GM12892 (cell line): ENCODE data around the gene ABAT.

Source experiments
- POLR2A ChIP-seq: IDR thresholded peaks from 2 replicates; pipeline ENCODE4 v1.6.1; 2011; ENCODE audit warnings: low read depth, low read length, control low read depth
- POLR2AphosphoS5 ChIP-seq: IDR thresholded peaks from 2 replicates; pipeline ENCODE4 v1.6.1; 2011; ENCODE audit warnings: low read depth, low read length, control low read depth
- TAF1 ChIP-seq: IDR thresholded peaks from 2 replicates; pipeline ENCODE4 v1.6.1; 2011; ENCODE audit warnings: low read depth, mild to moderate bottlenecking, control low read depth, low read length, borderline replicate concordance

DNA sequence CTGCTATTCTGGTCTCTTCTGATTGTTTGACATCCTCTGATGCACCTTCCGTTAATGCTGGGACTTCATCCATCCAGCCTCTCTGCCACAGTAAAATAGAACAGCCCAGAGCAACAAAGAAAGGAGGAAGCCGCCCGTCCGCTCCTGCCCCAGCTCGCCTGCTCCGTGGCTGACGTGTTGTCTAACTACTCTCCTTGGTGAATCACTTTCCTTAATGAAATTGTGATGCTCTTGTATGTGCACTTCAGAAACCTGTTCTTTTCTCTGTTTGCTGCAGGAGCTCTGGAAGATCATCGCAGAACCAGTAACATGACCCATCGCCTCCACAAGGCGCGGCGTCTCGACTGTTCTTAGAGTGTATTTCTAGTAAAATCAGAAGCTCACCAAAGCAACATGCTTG is 28.6 kb upstream of the ABAT start:
- TF ChIP-seq POLR2A, result no peak
- TF ChIP-seq TAF1, result no peak
- TF ChIP-seq POLR2AphosphoS5, result no peak
